ENCODE data around the gene ZDHHC5. TPM values are rescaled to one million over a fixed set of nuclear protein-coding genes. Genes with fewer than 3 reads are reported as not detected.

ZDHHC5 gene
- total and polyA plus RNA-seq, 2 of the 13 experiments (the other 11 are each of a cell fraction or from before 2014, with no cell fraction given): 26.6 to 34.0 TPM

GRCh38 chr11:57667117-57667735 is 688 bp upstream of the ZDHHC5 start:
- POLR2A ChIA-PET: interaction anchor here (0.7 to 1.8 kb wide), 5 partner anchors 10 to 329 kb away, joined by 3 to 7 read pairs (median 4); partner anchors contain the start of genes CLP1, MED19 and TMX2
- peak; percentile 96 for DNase-seq (ENCODE audit: low spot score)
- in situ Hi-C loops (cut with HindIII; ENCODE audit: extremely low pct_ligation_motif_present, low pct_unique_long_range_greater_than_20kb) (loop anchor here (25.0 kb wide), 2 partner anchors 620 to 845 kb away; partner anchors contain the start of gene OR5B21), intact Hi-C loops (cut with micrococcal nuclease; ENCODE audit: unreplicated experiment) (loop anchor here (1.0 to 10.0 kb wide), 3 partner anchors 45 to 225 kb away; partner anchors contain the start of genes MED19 and TMX2)
- H3K9ac ChIP-seq (ENCODE audit: insufficient read depth, low read depth, low read length): peak overlapping the region; percentile 98
- peak overlapping the region; percentile 99 for H2AFZ ChIP-seq (ENCODE audit: low read length)
- ATAC-seq: peak; percentile 77
- H3K79me2 ChIP-seq (ENCODE audit: insufficient read depth, low read length): peaks cover 39% of the 10 kb centered on the region
- H3K4me1 ChIP-seq (ENCODE audit: insufficient read depth, low read length): peaks cover 35% of the 10 kb centered on the region
- WGBS (ENCODE audit: low lambda C conversion rate): 1% methylated on average over 27 of the region's 29 CpGs
- peaks cover 3 to 8% of the 10 kb centered on the region in 2 experiments; a peak in 4 of 5 replicates for H3K36me3 ChIP-seq (replicated peaks in 1 of 2; ENCODE audit: control insufficient read depth in 1 of 2, insufficient read depth in 2 of 2, low read length in 2 of 2)
- no peaks in the 10 kb centered on the region for H4K20me1 ChIP-seq (ENCODE audit: insufficient read depth, low read length)
- peak; percentile 81 for FAIRE-seq
- BruUV-seq (replicated peaks): TSS peak; percentile 90
- CTCF ChIA-PET (ENCODE audit: low intra/inter-chr PET ratio, low total read pairs): no interaction called here
- H3K9me3 ChIP-seq (ENCODE audit: low read length): no peaks in the 10 kb centered on the region
- H3K4me2 ChIP-seq (ENCODE audit: low read depth, low read length): peak overlapping the region; percentile 90
- peak overlapping the region; percentile 70 to 88 (median 81) for H3K4me3 ChIP-seq (replicated peaks in 1 of 3; ENCODE audit: insufficient read depth in 1 of 3, low read depth in 2 of 3, low read length in 3 of 3)
- peak overlapping the region; percentile 98 for H3K27ac ChIP-seq (ENCODE audit: extremely low read length, insufficient read depth, low read length)
- no peaks in the 10 kb centered on the region; a peak in 1 of 5 replicates for H3K27me3 ChIP-seq (ENCODE audit: control insufficient read depth in 1 of 2, insufficient read depth in 2 of 2, low read length in 2 of 2)
- TF ChIP-seq, protein P1, sequence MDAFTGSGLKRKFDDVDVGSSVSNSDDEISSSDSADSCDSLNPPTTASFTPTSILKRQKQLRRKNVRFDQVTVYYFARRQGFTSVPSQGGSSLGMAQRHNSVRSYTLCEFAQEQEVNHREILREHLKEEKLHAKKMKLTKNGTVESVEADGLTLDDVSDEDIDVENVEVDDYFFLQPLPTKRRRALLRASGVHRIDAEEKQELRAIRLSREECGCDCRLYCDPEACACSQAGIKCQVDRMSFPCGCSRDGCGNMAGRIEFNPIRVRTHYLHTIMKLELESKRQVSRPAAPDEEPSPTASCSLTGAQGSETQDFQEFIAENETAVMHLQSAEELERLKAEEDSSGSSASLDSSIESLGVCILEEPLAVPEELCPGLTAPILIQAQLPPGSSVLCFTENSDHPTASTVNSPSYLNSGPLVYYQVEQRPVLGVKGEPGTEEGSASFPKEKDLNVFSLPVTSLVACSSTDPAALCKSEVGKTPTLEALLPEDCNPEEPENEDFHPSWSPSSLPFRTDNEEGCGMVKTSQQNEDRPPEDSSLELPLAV (CRISPR knock-in tag; conservative IDR thresholded peaks at IDR 0.05; ENCODE audit: low read depth): no peak
- TF ChIP-seq NFE2 (CRISPR knock-in tag; IDR thresholded peaks at IDR 0.05): no peak
- TF ChIP-seq SP4 (CRISPR knock-in tag; IDR thresholded peaks at IDR 0.05): peak; percentile 44; the same call in 1 of the 2 replicates
- peak; percentile 86 for TF ChIP-seq PBX2 (CRISPR knock-in tag; IDR thresholded peaks at IDR 0.05)
- peak; percentile 30; the same call in 1 of the 2 replicates for TF ChIP-seq HCFC1 (IDR thresholded peaks at IDR 0.05; ENCODE audit: low read depth, low read length)
- TF ChIP-seq TOPORS (CRISPR knock-in tag; IDR thresholded peaks at IDR 0.05): peak; percentile 83; the same call in 1 of the 2 replicates
- peak; percentile 73; the same call in 1 of the 2 replicates for TF ChIP-seq ELF4 (CRISPR knock-in tag; IDR thresholded peaks at IDR 0.05; ENCODE audit: borderline replicate concordance)
- no peak for TF ChIP-seq PAX8 (CRISPR knock-in tag; IDR thresholded peaks at IDR 0.05; ENCODE audit: borderline replicate concordance)
- peak; percentile 11; the same call in 1 of the 2 replicates for TF ChIP-seq NFAT5 (CRISPR knock-in tag; IDR thresholded peaks at IDR 0.05)
- peak; percentile 49 for TF ChIP-seq ZNF772 (CRISPR knock-in tag; IDR thresholded peaks at IDR 0.05)
- TF ChIP-seq CREB1 (IDR thresholded peaks at IDR 0.05): no peak
- TF ChIP-seq CREB1 (CRISPR knock-in tag; IDR thresholded peaks at IDR 0.05): peak; percentile 86
- TF ChIP-seq PHF20 (CRISPR knock-in tag; IDR thresholded peaks at IDR 0.05): no peak
- no peak for TF ChIP-seq CERS6 (CRISPR knock-in tag; IDR thresholded peaks at IDR 0.05)
- no peak for TF ChIP-seq ZSCAN21 (CRISPR knock-in tag; IDR thresholded peaks at IDR 0.05; ENCODE audit: borderline replicate concordance)
